Lower leg skin (tissue), 4 donors: Measurements from ENCODE around the gene TNFSF15. TPM values are rescaled to one million over a fixed set of nuclear protein-coding genes. Genes with fewer than 3 reads are reported as not detected.

Source experiments
- DNase-seq, 2 donors: peaks; one replicate each; pipeline ENCODE4 v3.0.0-alpha.2; 2019; ENCODE audit warnings: low spot score in 2 of 2
- H3K4me3 ChIP-seq: fragments of 200-600 bp; sonication (generic); 2 replicates; pipeline ENCODE4 v1.5.1; 2017; ENCODE audit warnings: mild to moderate bottlenecking, low read depth; ENCODE audit not compliant: poor library complexity, severe bottlenecking
- CTCF ChIP-seq, 3 donors: fragments of 450-650 bp; IDR thresholded peaks; one replicate each; pipeline ENCODE4 v1.5.1; 2016; ENCODE audit warnings: antibody characterized with exemption in 3 of 3, mild to moderate bottlenecking in 3 of 3, moderate library complexity in 2 of 3
- POLR2A ChIP-seq, 2 donors: fragments of 450-650 bp; IDR thresholded peaks; one replicate each; pipeline ENCODE4 v1.6.1; 2016 to 2017; ENCODE audit warnings: antibody characterized with exemption in 2 of 2, mild to moderate bottlenecking in 1 of 2, moderate library complexity in 1 of 2
- WGBS, 2 donors: methylation state at CpG; one replicate each; pipeline ENCODE4 v1.1.5; 2018; 5-methylcytosine and 5-hydroxymethylcytosine counted together
- intact Hi-C: fragments of 100-400 bp; cut with DNase I; formaldehyde crosslinking; loops from one replicate; pipeline ENCODE4 v1.15.0; 2023; ENCODE audit warnings: low total_unique reads
- total RNA-seq, 4 donors: library from RNA; depleted of rRNA; stranded (reverse); fragments of >200 nt; gene quantifications; one replicate each; pipeline ENCODE4 v1.1.0, GENCODE V29; 2016

Gene TNFSF15
- total RNA-seq, 4 donors from 2014 or later = 0.08 to 0.88 (median 0.26) TPM; not detected in 1

DNA sequence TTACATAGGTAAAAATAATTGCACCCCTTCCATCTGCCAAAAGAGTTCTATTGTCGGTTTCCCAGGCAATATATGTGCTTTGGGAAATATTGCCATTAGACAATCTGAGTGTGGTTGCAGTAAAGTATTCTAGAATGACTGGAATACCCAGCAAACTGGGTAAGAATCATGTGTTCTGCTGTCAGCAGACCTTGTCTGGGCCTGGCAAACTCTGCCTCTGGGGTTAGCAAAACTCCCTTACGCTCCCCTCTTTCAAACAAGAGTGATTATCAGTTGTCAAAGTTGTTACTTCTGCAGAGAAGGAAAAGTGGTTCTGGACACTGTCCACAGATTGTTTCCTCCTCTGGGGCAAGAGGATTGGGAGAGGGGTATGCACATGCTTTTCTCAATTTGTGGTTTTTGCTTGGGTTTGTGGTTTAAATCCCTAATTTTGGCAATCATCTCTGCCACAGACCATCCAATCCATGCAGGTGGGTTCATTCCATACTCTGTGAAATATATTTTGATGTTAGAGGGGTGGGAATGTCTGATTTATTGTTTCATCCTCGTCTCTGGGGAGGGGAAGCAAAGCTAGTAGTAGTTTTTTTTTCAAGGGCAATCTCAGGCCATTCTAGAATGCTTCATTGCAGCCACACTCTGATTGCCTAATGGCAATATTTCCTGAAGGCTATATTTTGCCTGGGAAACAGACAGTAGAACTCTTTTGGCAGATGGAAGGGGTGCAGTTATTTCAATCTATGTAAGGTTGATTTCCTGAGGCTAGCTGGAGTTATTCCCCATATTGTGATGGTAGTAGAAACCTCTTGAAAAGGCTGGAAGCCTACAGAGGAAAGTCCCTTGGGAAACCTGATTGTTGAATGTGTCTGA is 24.0 kb upstream of the TNFSF15 start:
- H3K4me3 ChIP-seq = no peak overlapping the region
- DNase-seq = no peak
- intact Hi-C loops = no loop called here
- WGBS, 2 donors = 72 to 80% methylated on average over 3 of the region's 3 CpGs
- no peak for TF ChIP-seq CTCF (IDR thresholded peaks at IDR 0.05)
- TF ChIP-seq POLR2A (IDR thresholded peaks at IDR 0.05) = no peak

- intact Hi-C loops = no loop called here
- TF ChIP-seq CTCF (IDR thresholded peaks at IDR 0.05) (no peak), POLR2A (IDR thresholded peaks at IDR 0.05) (no peak)
- no peak overlapping the region for H3K4me3 ChIP-seq
- DNase-seq = no peak
- WGBS, 2 donors = 79 to 95% methylated on average over 3 of the region's 3 CpGs
Observed at GRCh38 chr9:114828303-114828650, 22.4 kb upstream of the TNFSF15 start.

GRCh38 chr9:114827641-114828302 is 21.9 kb upstream of the TNFSF15 start:
- 73 to 77% methylated on average over 2 of the region's 2 CpGs for WGBS, 2 donors
- no peak overlapping the region for H3K4me3 ChIP-seq
- TF ChIP-seq POLR2A (IDR thresholded peaks at IDR 0.05) (no peak), CTCF (IDR thresholded peaks at IDR 0.05) (no peak)
- DNase-seq = no peak
- intact Hi-C loops = no loop called here

DNA sequence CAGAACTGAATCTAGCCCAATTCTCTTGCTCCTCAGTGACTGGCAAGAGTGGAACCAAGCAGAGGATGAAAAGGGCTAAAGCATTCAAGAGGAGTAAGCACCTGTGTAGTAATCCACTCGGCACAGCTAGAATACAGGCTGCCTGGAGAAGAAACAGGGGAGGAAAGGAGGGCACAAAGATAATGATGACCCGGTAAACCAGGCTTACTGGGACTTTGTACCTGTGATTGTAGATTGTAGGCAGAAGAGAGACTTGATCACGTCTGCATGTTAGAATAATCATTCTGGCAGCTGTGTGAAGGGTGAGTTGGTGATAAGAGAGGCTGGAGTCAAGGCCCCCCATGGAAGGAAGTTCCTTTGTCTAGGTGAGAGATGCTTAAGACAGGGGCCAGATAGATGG is 20.6 kb upstream of the TNFSF15 start:
- intact Hi-C loops = no loop called here
- WGBS, 2 donors = 91 to 97% methylated on average over 3 of the region's 3 CpGs
- DNase-seq = no peak
- no peak overlapping the region for H3K4me3 ChIP-seq
- TF ChIP-seq POLR2A (IDR thresholded peaks at IDR 0.05) (no peak), CTCF (IDR thresholded peaks at IDR 0.05) (no peak)

GRCh38 chr9:114825126-114825795 is 19.4 kb upstream of the TNFSF15 start:
- intact Hi-C loops = no loop called here
- no peak for DNase-seq
- no peak overlapping the region for H3K4me3 ChIP-seq
- TF ChIP-seq POLR2A (IDR thresholded peaks at IDR 0.05) (no peak), CTCF (IDR thresholded peaks at IDR 0.05) (no peak)
- WGBS, 2 donors = 75 to 78% methylated on average over 4 of the region's 4 CpGs
